H9 (cell line): Measurements from ENCODE around the gene GPM6B. TPM values are rescaled to one million over a fixed set of nuclear protein-coding genes. Genes with fewer than 3 reads are reported as not detected.

Source experiments
- DNase-seq: peaks from one replicate; pipeline ENCODE4 v3.0.0-alpha.2; 2017
- H2AFZ ChIP-seq: one replicate; pipeline ENCODE4 v1.6.1; 2013; ENCODE audit warnings: mild to moderate bottlenecking, low read length, control low read depth, moderate library complexity
- H2AK5ac ChIP-seq: 2 replicates; pipeline ENCODE4 v1.6.1; 2013; ENCODE audit warnings: low read length, control low read depth, mixed read lengths; ENCODE audit not compliant: insufficient read length
- H2BK120ac ChIP-seq: one replicate; pipeline ENCODE4 v1.6.1; 2013; ENCODE audit warnings: low read depth, mild to moderate bottlenecking, low read length, control low read depth, inconsistent platforms; ENCODE audit not compliant: poor library complexity, severe bottlenecking
- H2BK12ac ChIP-seq: 2 replicates; pipeline ENCODE4 v1.6.1; 2013; ENCODE audit warnings: low read length, control low read depth, mixed read lengths, low read depth; ENCODE audit not compliant: insufficient read length
- H2BK15ac ChIP-seq: 2 replicates; pipeline ENCODE4 v1.6.1; 2013; ENCODE audit warnings: low read depth, low read length, control low read depth
- H2BK20ac ChIP-seq: one replicate; pipeline ENCODE4 v1.6.1; 2013; ENCODE audit warnings: low read depth, mild to moderate bottlenecking, low read length, control low read depth, inconsistent platforms; ENCODE audit not compliant: poor library complexity, severe bottlenecking
- H2BK5ac ChIP-seq: 2 replicates; pipeline ENCODE4 v1.6.1; 2013; ENCODE audit warnings: low read length, control low read depth, mixed read lengths; ENCODE audit not compliant: insufficient read length
- H3K14ac ChIP-seq: 2 replicates; pipeline ENCODE4 v1.6.1; 2013; ENCODE audit warnings: low read length, control low read depth; ENCODE audit not compliant: insufficient read depth
- H3K18ac ChIP-seq: 2 replicates; pipeline ENCODE4 v1.6.1; 2013; ENCODE audit warnings: low read depth, mild to moderate bottlenecking, mixed read lengths, low read length, control low read depth; ENCODE audit not compliant: insufficient read length
- H3K23ac ChIP-seq: 2 replicates; pipeline ENCODE4 v1.6.1; 2013; ENCODE audit warnings: low read length, control low read depth, mixed read lengths, low read depth; ENCODE audit not compliant: insufficient read length
- H3K23me2 ChIP-seq: 2 replicates; pipeline ENCODE4 v1.6.1; 2013; ENCODE audit warnings: low read depth, mild to moderate bottlenecking, mixed read lengths, low read length, control low read depth; ENCODE audit not compliant: insufficient read length, poor library complexity, severe bottlenecking
- H3K27ac ChIP-seq: 2 replicates; pipeline ENCODE4 v1.5.1; 2013; ENCODE audit warnings: low read length, control low read depth, mixed read lengths, low read depth; ENCODE audit not compliant: insufficient read length
- H3K27me3 ChIP-seq: 2 replicates; pipeline ENCODE4 v1.6.1; 2013; ENCODE audit warnings: low read length, control low read depth, inconsistent platforms; ENCODE audit not compliant: insufficient read depth
- H3K4ac ChIP-seq: 2 replicates; pipeline ENCODE4 v1.6.1; 2013; ENCODE audit warnings: low read depth, mild to moderate bottlenecking, control low read depth, inconsistent platforms, low read length, moderate library complexity
- H3K4me1 ChIP-seq: 2 replicates; pipeline ENCODE4 v1.6.1; 2013; ENCODE audit warnings: low read length, control low read depth, inconsistent platforms; ENCODE audit not compliant: insufficient read depth
- H3K4me2 ChIP-seq: 2 replicates; pipeline ENCODE4 v1.6.1; 2013; ENCODE audit warnings: low read length, control low read depth, mixed read lengths; ENCODE audit not compliant: insufficient read length, insufficient read depth
- H3K56ac ChIP-seq: 2 replicates; pipeline ENCODE4 v1.6.1; 2013; ENCODE audit warnings: low read depth, mild to moderate bottlenecking, mixed read lengths, low read length, control low read depth; ENCODE audit not compliant: insufficient read length
- H3K79me1 ChIP-seq: 2 replicates; pipeline ENCODE4 v1.6.1; 2013; ENCODE audit warnings: low read depth, mild to moderate bottlenecking, moderate library complexity, low read length, control low read depth, inconsistent platforms; ENCODE audit not compliant: insufficient read depth, poor library complexity, severe bottlenecking
- H3K79me2 ChIP-seq: 2 replicates; pipeline ENCODE4 v1.6.1; 2013; ENCODE audit warnings: low read length, control low read depth, inconsistent platforms; ENCODE audit not compliant: insufficient read depth
- H3K9ac ChIP-seq: 2 replicates; pipeline ENCODE4 v1.6.1; 2013; ENCODE audit warnings: low read length, control low read depth, mixed read lengths; ENCODE audit not compliant: insufficient read length; ENCODE audit errors: extremely low read depth
- H3K9me3 ChIP-seq: one replicate; pipeline ENCODE4 v1.6.1; 2013; ENCODE audit warnings: low read depth, low read length, inconsistent platforms; ENCODE audit not compliant: control insufficient read depth
- H3T11ph ChIP-seq: one replicate; pipeline ENCODE4 v1.6.1; 2013; ENCODE audit warnings: mild to moderate bottlenecking, low read length, control low read depth, inconsistent platforms
- H4K20me1 ChIP-seq: one replicate; pipeline ENCODE4 v1.6.1; 2013; ENCODE audit not compliant: control insufficient read depth, insufficient read length, insufficient read depth
- H4K5ac ChIP-seq: 2 replicates; pipeline ENCODE4 v1.6.1; 2013; ENCODE audit warnings: low read depth, mild to moderate bottlenecking, mixed read lengths, low read length, control low read depth; ENCODE audit not compliant: insufficient read length
- H4K8ac ChIP-seq: replicated peaks from 2 replicates; pipeline ENCODE4 v1.6.1; 2013; ENCODE audit warnings: low read length, control low read depth, mixed read lengths, low read depth; ENCODE audit not compliant: insufficient read length
- H4K91ac ChIP-seq: 2 replicates; pipeline ENCODE4 v1.6.1; 2013; ENCODE audit warnings: low read depth, mild to moderate bottlenecking, moderate library complexity, mixed read lengths, low read length, control low read depth; ENCODE audit not compliant: insufficient read length
- H3K27ac Mint-ChIP-seq, 3 experiments: 2 replicates in 2 of 3; 3 replicates in 1 of 3; pipeline ENCODE4 v1.8.0; 2020 to 2021; ENCODE audit warnings: mixed read lengths in 3 of 3, mild to moderate bottlenecking in 1 of 3, moderate library complexity in 1 of 3
- H3K27me3 Mint-ChIP-seq: 2 replicates; pipeline ENCODE4 v1.8.0; 2021; ENCODE audit warnings: low read depth, mild to moderate bottlenecking, moderate library complexity, mixed read lengths
- H3K36me3 Mint-ChIP-seq, 3 experiments: 2 replicates in 2 of 3; 3 replicates in 1 of 3; pipeline ENCODE4 v1.8.0; 2020 to 2021; ENCODE audit warnings: low read depth in 3 of 3, mixed read lengths in 3 of 3; ENCODE audit not compliant: insufficient read depth in 1 of 3
- H3K4me1 Mint-ChIP-seq, 2 experiments: 2 replicates each; pipeline ENCODE4 v1.8.0; 2020; ENCODE audit warnings: mixed read lengths in 2 of 2
- H3K4me3 Mint-ChIP-seq, 2 experiments: 2 replicates in 1 of 2; 3 replicates in 1 of 2; pipeline ENCODE4 v1.8.0; 2020 to 2021; ENCODE audit warnings: mild to moderate bottlenecking in 2 of 2, mixed read lengths in 2 of 2, moderate library complexity in 1 of 2
- H3K9me3 Mint-ChIP-seq, 2 experiments: 2 replicates in 1 of 2; 3 replicates in 1 of 2; pipeline ENCODE4 v1.8.0; 2020; ENCODE audit warnings: mild to moderate bottlenecking in 2 of 2, mixed read lengths in 2 of 2, moderate library complexity in 1 of 2
- CTCF ChIP-seq: fragments of 200-600 bp; sonication (generic); conservative IDR thresholded peaks from 3 replicates; pipeline ENCODE4 v1.8.0; 2021; ENCODE audit warnings: antibody characterized with exemption, mild to moderate bottlenecking
- WGBS: extraction: QIAGEN DNeasy Blood & Tissue Kit; methylation state at CpG from one replicate; pipeline ENCODE4 v1.1.7; 2013; ENCODE audit warnings: missing lambda C conversion rate, low lambda C conversion rate, mixed read lengths; ENCODE audit not compliant: insufficient read length; ENCODE audit errors: extremely low coverage; 5-methylcytosine and 5-hydroxymethylcytosine counted together
- total RNA-seq: library from RNA; stranded (reverse); gene quantifications from 2 replicates; pipeline ENCODE4 v1.2.1, GENCODE V29; 2021

GPM6B gene
- total RNA-seq, 1 experiment from 2014 or later: 73.9 TPM

- Histone ChIP-seq H3T11ph (no peak overlapping the region), H3K79me2 (no peaks in the 10 kb centered on the region), H3K27me3 (no peaks in the 10 kb centered on the region), H3K27ac (no peak overlapping the region), H3K4ac (no peak overlapping the region), H3K79me1 (no peaks in the 10 kb centered on the region), H2AFZ (no peak overlapping the region), H2BK20ac (no peak overlapping the region), H3K23me2 (no peaks in the 10 kb centered on the region), H2BK120ac (no peak overlapping the region), H4K8ac (no peak overlapping the region), H4K5ac (no peak overlapping the region), H3K14ac (no peak overlapping the region), H2AK5ac (no peak overlapping the region), H3K56ac (no peak overlapping the region), H3K4me2 (no peak overlapping the region), H2BK12ac (no peak overlapping the region), H4K20me1 (no peaks in the 10 kb centered on the region), H2BK5ac (no peak overlapping the region), H3K18ac (no peak overlapping the region), H3K9me3 (no peaks in the 10 kb centered on the region), H2BK15ac (no peak overlapping the region), H4K91ac (no peak overlapping the region), H3K4me1 (no peaks in the 10 kb centered on the region), H3K9ac (no peak overlapping the region), H3K23ac (no peak overlapping the region)
- Mint-ChIP-seq H3K36me3 (peaks cover 29 to 60% (median 38%) of the 10 kb centered on the region in 3 experiments; a peak in 6 of 7 replicates), H3K4me3 (no peak overlapping the region), H3K27me3 (no peaks in the 10 kb centered on the region), H3K27ac (no peak overlapping the region), H3K4me1 (peaks cover 3 to 6% of the 10 kb centered on the region in 2 experiments; a peak in 3 of 4 replicates), H3K9me3 (peaks cover 14 to 29% of the 10 kb centered on the region in 2 experiments)
- TF ChIP-seq CTCF: no peak
- no peak for DNase-seq
- WGBS: no CpG with 5 or more reads among the region's 3 CpGs
These were observed 41.1 kb downstream of the GPM6B start for GRCh38 chrX:13775837-13776236.
